GM23338 (cell line): ENCODE data around the gene MEGF9. TPM values are rescaled to one million over a fixed set of nuclear protein-coding genes. Genes with fewer than 3 reads are reported as not detected.

ENCODE experiments used
- ATAC-seq: fragments of 200-7000 bp; cut with Tn5 transposase; 3 replicates; pipeline ENCODE4 v1.9.1; 2020
- DNase-seq: peaks from one replicate; pipeline ENCODE4 v3.0.0-alpha.2; 2015; ENCODE audit warnings: low spot score
- H2AFZ ChIP-seq: fragments of 200-600 bp; sonication (generic); 2 replicates; pipeline ENCODE4 v1.8.0; 2016; ENCODE audit warnings: antibody characterized with exemption, mild to moderate bottlenecking, moderate library complexity
- H3F3A ChIP-seq: fragments of 200-600 bp; sonication (generic); replicated peaks from 2 replicates; pipeline ENCODE4 v1.8.0; 2017; ENCODE audit warnings: antibody characterized with exemption, mixed run types, low read depth
- H3K27ac ChIP-seq: fragments of 200-600 bp; sonication (generic); 2 replicates; pipeline ENCODE4 v1.6.1; 2016; ENCODE audit warnings: low read depth
- H3K27me3 ChIP-seq: fragments of 200-600 bp; sonication (generic); 2 replicates; pipeline ENCODE4 v1.8.0; 2016; ENCODE audit warnings: mild to moderate bottlenecking, mixed run types, moderate library complexity; ENCODE audit not compliant: insufficient read depth
- H3K36me3 ChIP-seq: fragments of 200-600 bp; sonication (generic); 2 replicates; pipeline ENCODE4 v1.8.0; 2016; ENCODE audit warnings: mild to moderate bottlenecking; ENCODE audit not compliant: insufficient read depth
- H3K4me1 ChIP-seq: fragments of 200-600 bp; sonication (generic); 2 replicates; pipeline ENCODE4 v1.8.0; 2016; ENCODE audit warnings: mild to moderate bottlenecking, moderate library complexity; ENCODE audit not compliant: insufficient read depth
- H3K4me2 ChIP-seq: fragments of 200-600 bp; sonication (generic); 2 replicates; pipeline ENCODE4 v1.7.1; 2017; ENCODE audit warnings: mixed run types
- H3K4me3 ChIP-seq: fragments of 200-600 bp; sonication (generic); 2 replicates; pipeline ENCODE4 v1.6.1; 2016; ENCODE audit warnings: mixed run types
- H3K79me2 ChIP-seq: fragments of 200-600 bp; sonication (generic); replicated peaks from 2 replicates; pipeline ENCODE4 v1.8.0; 2017; ENCODE audit warnings: mild to moderate bottlenecking; ENCODE audit not compliant: insufficient read depth
- H3K9me2 ChIP-seq: fragments of 200-600 bp; sonication (generic); 2 replicates; pipeline ENCODE4 v1.8.0; 2017; ENCODE audit not compliant: insufficient read depth
- H4K20me1 ChIP-seq: fragments of 200-600 bp; sonication (generic); replicated peaks from 2 replicates; pipeline ENCODE4 v1.8.0; 2017; ENCODE audit warnings: mild to moderate bottlenecking; ENCODE audit not compliant: insufficient read depth
- H3K27ac Mint-ChIP-seq: 2 replicates; pipeline ENCODE4 v1.8.0; 2020; ENCODE audit warnings: inconsistent platforms, mild to moderate bottlenecking, moderate library complexity, mixed read lengths
- H3K27me3 Mint-ChIP-seq: 3 replicates; pipeline ENCODE4 v1.8.0; 2022; ENCODE audit warnings: low read depth, mild to moderate bottlenecking, moderate library complexity, mixed read lengths, inconsistent platforms; ENCODE audit not compliant: insufficient read depth, poor library complexity
- H3K36me3 Mint-ChIP-seq: 3 replicates; pipeline ENCODE4 v1.8.0; 2021; ENCODE audit warnings: low read depth, mild to moderate bottlenecking, inconsistent platforms, moderate library complexity, mixed read lengths
- H3K4me1 Mint-ChIP-seq: 3 replicates; pipeline ENCODE4 v1.8.0; 2020; ENCODE audit warnings: mild to moderate bottlenecking, inconsistent platforms, mixed read lengths
- H3K4me3 Mint-ChIP-seq: 3 replicates; pipeline ENCODE4 v1.8.0; 2021; ENCODE audit warnings: moderate library complexity, mild to moderate bottlenecking, inconsistent platforms, mixed read lengths
- H3K9me3 Mint-ChIP-seq: 3 replicates; pipeline ENCODE4 v1.8.0; 2020; ENCODE audit warnings: moderate library complexity, mild to moderate bottlenecking, inconsistent platforms, mixed read lengths
- CREB1 ChIP-seq: fragments of 250-450 bp; sonication (Bioruptor Pico); IDR thresholded peaks from 2 replicates; pipeline ENCODE4 v1.5.0; 2020; ENCODE audit warnings: low read depth, mild to moderate bottlenecking, moderate library complexity
- ETS1 ChIP-seq: IDR thresholded peaks from 2 replicates; pipeline ENCODE4 v1.6.1; 2016; ENCODE audit warnings: antibody characterized with exemption
- EZH2 ChIP-seq: fragments of 200-600 bp; sonication (generic); IDR thresholded peaks from one replicate; pipeline ENCODE4 v1.8.0; 2017; ENCODE audit warnings: antibody characterized with exemption, mild to moderate bottlenecking, low read depth; ENCODE audit not compliant: unreplicated experiment
- NANOG ChIP-seq: IDR thresholded peaks from 2 replicates; pipeline ENCODE4 v1.6.1; 2016; ENCODE audit warnings: antibody characterized with exemption, borderline replicate concordance
- REST ChIP-seq: IDR thresholded peaks from one replicate; pipeline ENCODE4 v1.6.1; 2018; ENCODE audit warnings: antibody characterized with exemption; ENCODE audit not compliant: unreplicated experiment
- ZNF114 ChIP-seq: fragments of 250-450 bp; sonication (Bioruptor Pico); IDR thresholded peaks from 2 replicates; pipeline ENCODE4 v1.5.0; 2020; ENCODE audit warnings: mild to moderate bottlenecking, moderate library complexity
- ZNF462 ChIP-seq: fragments of 250-450 bp; sonication (Bioruptor Pico); IDR thresholded peaks from 2 replicates; pipeline ENCODE4 v1.5.0; 2020; ENCODE audit warnings: mild to moderate bottlenecking, moderate library complexity
- polyA plus RNA-seq: library from polyadenylated mRNA; unstranded; fragments of >200 nt; fragmentation: Nextera tagmentation; extraction: Ambion mirVana; gene quantifications from 2 replicates; pipeline ENCODE4 v1.2.1, GENCODE V29; 2016
- total RNA-seq: library from RNA; depleted of rRNA; stranded (reverse); fragments of >200 nt; shearing (Covaris generic); gene quantifications from 2 replicates; pipeline ENCODE4 v1.2.3, GENCODE V29; 2014

The MEGF9 gene
- total and polyA plus RNA-seq, 2 experiments from 2014 or later = 0.87 to 1.6 TPM

GRCh38 chr9:120603591-120603990 lies 110.7 kb downstream of the MEGF9 start:
- Histone ChIP-seq H2AFZ (no peak overlapping the region), H3F3A (no peaks in the 10 kb centered on the region), H3K4me1 (no peaks in the 10 kb centered on the region), H3K36me3 (no peaks in the 10 kb centered on the region), H3K79me2 (no peaks in the 10 kb centered on the region), H3K4me3 (no peak overlapping the region), H3K9me2 (no peaks in the 10 kb centered on the region), H4K20me1 (no peaks in the 10 kb centered on the region), H3K27ac (no peak overlapping the region), H3K27me3 (no peaks in the 10 kb centered on the region), H3K4me2 (no peak overlapping the region)
- Mint-ChIP-seq H3K4me1 (no peaks in the 10 kb centered on the region), H3K27me3 (peaks cover 3% of the 10 kb centered on the region), H3K4me3 (no peak overlapping the region), H3K27ac (no peak overlapping the region), H3K36me3 (no peaks in the 10 kb centered on the region), H3K9me3 (no peaks in the 10 kb centered on the region)
- ATAC-seq (no peak), DNase-seq (no peak)
- TF ChIP-seq REST = no peak

GRCh38 chr9:120603010-120603409 lies 111.3 kb downstream of the MEGF9 start:
- Histone ChIP-seq H3K4me1 (no peaks in the 10 kb centered on the region), H3K4me2 (no peak overlapping the region), H3K4me3 (no peak overlapping the region), H3F3A (no peaks in the 10 kb centered on the region), H4K20me1 (no peaks in the 10 kb centered on the region), H3K9me2 (no peaks in the 10 kb centered on the region), H3K36me3 (no peaks in the 10 kb centered on the region), H3K79me2 (no peaks in the 10 kb centered on the region), H3K27me3 (no peaks in the 10 kb centered on the region), H3K27ac (no peak overlapping the region), H2AFZ (no peak overlapping the region)
- no peak overlapping the region for H3K27ac Mint-ChIP-seq
- no peak for ATAC-seq
- no peak for DNase-seq
- H3K27me3 Mint-ChIP-seq = peaks cover 5% of the 10 kb centered on the region
- H3K4me1 Mint-ChIP-seq = no peaks in the 10 kb centered on the region
- no peak overlapping the region for H3K4me3 Mint-ChIP-seq
- H3K36me3 Mint-ChIP-seq = no peaks in the 10 kb centered on the region
- no peaks in the 10 kb centered on the region for H3K9me3 Mint-ChIP-seq
- no peak for TF ChIP-seq REST
- TF ChIP-seq ZNF462 (CRISPR knock-in tag) = no peak
- TF ChIP-seq CREB1 (CRISPR knock-in tag) = no peak
- TF ChIP-seq ETS1 = no peak
- no peak for TF ChIP-seq ZNF114 (CRISPR knock-in tag)
- no peak for TF ChIP-seq EZH2
- TF ChIP-seq NANOG = no peak
